Transverse colon (tissue), 4 donors: ENCODE data around the gene ACP2.

Source experiments
- EP300 ChIP-seq: sonication (generic); formaldehyde crosslinking; IDR thresholded peaks from one replicate; pipeline ENCODE4 v1.6.1; 2017; ENCODE audit warnings: antibody characterized with exemption, low read depth
- POLR2A ChIP-seq: fragments of 450-650 bp; IDR thresholded peaks from one replicate; pipeline ENCODE4 v1.6.1; 2016; ENCODE audit warnings: antibody characterized with exemption, mild to moderate bottlenecking, moderate library complexity
- POLR2AphosphoS5 ChIP-seq, 3 donors: sonication (generic); formaldehyde crosslinking; IDR thresholded peaks; one replicate each; pipeline ENCODE4 v1.6.1; 2016; ENCODE audit warnings: antibody characterized with exemption in 3 of 3
- TF ChIP-seq, protein P1 (sequence below), 5 experiments: fragments of 200-600 bp in 3 of 5; fragments of 450-650 bp in 2 of 5; sonication (generic) in 3 of 5; IDR thresholded peaks; 1 replicate in 2 of 5; 2 replicates in 3 of 5; pipeline ENCODE4 v1.5.1; 2016 to 2017; ENCODE audit warnings: antibody characterized with exemption in 5 of 5, inconsistent platforms in 3 of 5, mild to moderate bottlenecking in 2 of 5, moderate library complexity in 1 of 5

GRCh38 chr11:47285969-47286770 lies 37.6 kb upstream of the ACP2 start:
- no peak for TF ChIP-seq EP300
- TF ChIP-seq, protein P1, sequence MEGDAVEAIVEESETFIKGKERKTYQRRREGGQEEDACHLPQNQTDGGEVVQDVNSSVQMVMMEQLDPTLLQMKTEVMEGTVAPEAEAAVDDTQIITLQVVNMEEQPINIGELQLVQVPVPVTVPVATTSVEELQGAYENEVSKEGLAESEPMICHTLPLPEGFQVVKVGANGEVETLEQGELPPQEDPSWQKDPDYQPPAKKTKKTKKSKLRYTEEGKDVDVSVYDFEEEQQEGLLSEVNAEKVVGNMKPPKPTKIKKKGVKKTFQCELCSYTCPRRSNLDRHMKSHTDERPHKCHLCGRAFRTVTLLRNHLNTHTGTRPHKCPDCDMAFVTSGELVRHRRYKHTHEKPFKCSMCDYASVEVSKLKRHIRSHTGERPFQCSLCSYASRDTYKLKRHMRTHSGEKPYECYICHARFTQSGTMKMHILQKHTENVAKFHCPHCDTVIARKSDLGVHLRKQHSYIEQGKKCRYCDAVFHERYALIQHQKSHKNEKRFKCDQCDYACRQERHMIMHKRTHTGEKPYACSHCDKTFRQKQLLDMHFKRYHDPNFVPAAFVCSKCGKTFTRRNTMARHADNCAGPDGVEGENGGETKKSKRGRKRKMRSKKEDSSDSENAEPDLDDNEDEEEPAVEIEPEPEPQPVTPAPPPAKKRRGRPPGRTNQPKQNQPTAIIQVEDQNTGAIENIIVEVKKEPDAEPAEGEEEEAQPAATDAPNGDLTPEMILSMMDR (IDR thresholded peaks at IDR 0.05), result no peak
- no peak for TF ChIP-seq POLR2A
- TF ChIP-seq POLR2AphosphoS5 (IDR thresholded peaks at IDR 0.05), result no peak
